ENCODE measurements around the gene MYRF. TPM values are rescaled to one million over a fixed set of nuclear protein-coding genes. Genes with fewer than 3 reads are reported as not detected.

Gene MYRF
- total and polyA plus RNA-seq, 9 of the 15 experiments (the other 6 are each of a cell fraction or from before 2014, with no cell fraction given): 2.3 to 25.8 (median 7.1) TPM

GRCh38 chr11:61837411-61838005 lies 85.1 kb downstream of the MYRF start (continued):
- no peak for TF ChIP-seq FIP1L1 (IDR thresholded peaks at IDR 0.05; ENCODE audit: low read depth, low read length, poor library complexity, severe bottlenecking)
- TF ChIP-seq RBM25 (IDR thresholded peaks at IDR 0.05; ENCODE audit: low read depth, low read length, severe bottlenecking): no peak
- TF ChIP-seq ZNF707 (CRISPR knock-in tag; conservative IDR thresholded peaks at IDR 0.05): no peak
- no peak for TF ChIP-seq ZBTB34 (CRISPR knock-in tag; IDR thresholded peaks at IDR 0.05)
- TF ChIP-seq MXD1 (CRISPR knock-in tag; IDR thresholded peaks at IDR 0.05; ENCODE audit: borderline replicate concordance, poor library complexity, severe bottlenecking): no peak
- no peak for TF ChIP-seq XRCC3 (IDR thresholded peaks at IDR 0.05)
- TF ChIP-seq FUS (optimal IDR thresholded peaks at IDR 0.05; ENCODE audit: low read depth, low read length): no peak
- TF ChIP-seq HNRNPUL1 (IDR thresholded peaks at IDR 0.05; ENCODE audit: low read length): no peak
- TF ChIP-seq SRSF3 (IDR thresholded peaks at IDR 0.05; ENCODE audit: insufficient read depth, low read length): no peak
- TF ChIP-seq TGIF2 (CRISPR knock-in tag; IDR thresholded peaks at IDR 0.05): no peak
- no peak for TF ChIP-seq KLF6 (CRISPR knock-in tag; IDR thresholded peaks at IDR 0.05; ENCODE audit: borderline replicate concordance)

MicroRNAs encoded within 50 kb of the gene (microRNA counts, 767-probe panel; counts per million panel counts)
- microRNA hsa-miR-1908 (2,789 counts per million, percentile 67 among the panel's probes with 10 or more counts), microRNA hsa-miR-611 (not detected)

Other genes with a start within 250 kb of the MYRF start
Only the 7 nearest of the 11 such genes appear.
- gene DAGLA, start 72.2 kb upstream of the MYRF start, total RNA-seq (2014; rRNA removed): 0.08 TPM in 1 of 2 replicates, not detected in the other
- gene DAGLA, start 72.2 kb upstream of the MYRF start, total RNA-seq (2014; rRNA removed; fragmentation: Illumina TruSeq; extraction: Trizol): not detected in 2 replicates
- gene DAGLA, start 72.2 kb upstream of the MYRF start, total RNA-seq (2015; rRNA removed; fragmentation: Illumina TruSeq; extraction: Trizol): 0.04 TPM in 2 replicates
- 0.13 and 0.16 TPM in 2 replicates for gene DAGLA, start 72.2 kb upstream of the MYRF start, total RNA-seq (2021)
- 0.07 TPM in 2 replicates for gene DAGLA, start 72.2 kb upstream of the MYRF start, polyA plus RNA-seq (2011; rRNA removed)
- gene DAGLA, start 72.2 kb upstream of the MYRF start, polyA plus RNA-seq (2014; fragmentation: Illumina TruSeq; extraction: Trizol): 0.04 and 0.11 TPM in 2 replicates
- not detected for gene DAGLA, start 72.2 kb upstream of the MYRF start, polyA plus RNA-seq (2014; fragmentation: Nextera tagmentation; extraction: Ambion mirVana)
- 0.03 and 0.07 TPM in 2 replicates for gene DAGLA, start 72.2 kb upstream of the MYRF start, polyA plus RNA-seq (2014; rRNA removed)
- 97.2 and 153 TPM in 2 replicates for gene TMEM258, start 40.0 kb downstream of the MYRF start, total RNA-seq (2014; rRNA removed)
- gene TMEM258, start 40.0 kb downstream of the MYRF start, total RNA-seq (2014; rRNA removed; fragmentation: Illumina TruSeq; extraction: Trizol): 227 and 239 TPM in 2 replicates
- gene TMEM258, start 40.0 kb downstream of the MYRF start, total RNA-seq (2015; rRNA removed; fragmentation: Illumina TruSeq; extraction: Trizol): 221 and 231 TPM in 2 replicates
- gene TMEM258, start 40.0 kb downstream of the MYRF start, total RNA-seq (2021): 168 and 200 TPM in 2 replicates
- gene TMEM258, start 40.0 kb downstream of the MYRF start, polyA plus RNA-seq (2011; rRNA removed): 630 and 713 TPM in 2 replicates
- gene TMEM258, start 40.0 kb downstream of the MYRF start, polyA plus RNA-seq (2014; fragmentation: Illumina TruSeq; extraction: Trizol): 213 and 256 TPM in 2 replicates
- 100 to 1,000 TPM; 794 to 856 TPM for gene TMEM258, start 40.0 kb downstream of the MYRF start, polyA plus RNA-seq (2014; fragmentation: Nextera tagmentation; extraction: Ambion mirVana)
- 199 and 268 TPM in 2 replicates for gene TMEM258, start 40.0 kb downstream of the MYRF start, polyA plus RNA-seq (2014; rRNA removed)
- gene FEN1, start 40.3 kb downstream of the MYRF start, total RNA-seq (2014; rRNA removed): 156 and 172 TPM in 2 replicates
- gene FEN1, start 40.3 kb downstream of the MYRF start, total RNA-seq (2014; rRNA removed; fragmentation: Illumina TruSeq; extraction: Trizol): 130 and 137 TPM in 2 replicates
- gene FEN1, start 40.3 kb downstream of the MYRF start, total RNA-seq (2015; rRNA removed; fragmentation: Illumina TruSeq; extraction: Trizol): 150 and 154 TPM in 2 replicates
- 140 and 150 TPM in 2 replicates for gene FEN1, start 40.3 kb downstream of the MYRF start, total RNA-seq (2021)
- gene FEN1, start 40.3 kb downstream of the MYRF start, polyA plus RNA-seq (2011; rRNA removed): 91.3 and 124 TPM in 2 replicates
- 138 and 146 TPM in 2 replicates for gene FEN1, start 40.3 kb downstream of the MYRF start, polyA plus RNA-seq (2014; fragmentation: Illumina TruSeq; extraction: Trizol)
- gene FEN1, start 40.3 kb downstream of the MYRF start, polyA plus RNA-seq (2014; fragmentation: Nextera tagmentation; extraction: Ambion mirVana): 10 to 100 TPM; 58.1 to 86.8 TPM
- gene FEN1, start 40.3 kb downstream of the MYRF start, polyA plus RNA-seq (2014; rRNA removed): 132 and 136 TPM in 2 replicates
- 250 and 292 TPM in 2 replicates for gene FADS1, start 64.4 kb downstream of the MYRF start, total RNA-seq (2014; rRNA removed)
- 367 and 390 TPM in 2 replicates for gene FADS1, start 64.4 kb downstream of the MYRF start, total RNA-seq (2014; rRNA removed; fragmentation: Illumina TruSeq; extraction: Trizol)
- gene FADS1, start 64.4 kb downstream of the MYRF start, total RNA-seq (2015; rRNA removed; fragmentation: Illumina TruSeq; extraction: Trizol): 353 and 364 TPM in 2 replicates
- 378 and 411 TPM in 2 replicates for gene FADS1, start 64.4 kb downstream of the MYRF start, total RNA-seq (2021)
- gene FADS1, start 64.4 kb downstream of the MYRF start, polyA plus RNA-seq (2011; rRNA removed): 747 and 864 TPM in 2 replicates
- gene FADS1, start 64.4 kb downstream of the MYRF start, polyA plus RNA-seq (2014; fragmentation: Illumina TruSeq; extraction: Trizol): 394 and 457 TPM in 2 replicates
- 100 to 1,000 TPM; 110 to 174 TPM for gene FADS1, start 64.4 kb downstream of the MYRF start, polyA plus RNA-seq (2014; fragmentation: Nextera tagmentation; extraction: Ambion mirVana)
- gene FADS1, start 64.4 kb downstream of the MYRF start, polyA plus RNA-seq (2014; rRNA removed): 295 and 314 TPM in 2 replicates
- gene FADS2, start 75.7 kb downstream of the MYRF start, total RNA-seq (2014; rRNA removed): 13.2 and 17.7 TPM in 2 replicates
- 14.5 and 16.2 TPM in 2 replicates for gene FADS2, start 75.7 kb downstream of the MYRF start, total RNA-seq (2014; rRNA removed; fragmentation: Illumina TruSeq; extraction: Trizol)
- gene FADS2, start 75.7 kb downstream of the MYRF start, total RNA-seq (2015; rRNA removed; fragmentation: Illumina TruSeq; extraction: Trizol): 11.5 and 12.0 TPM in 2 replicates
- 28.6 and 30.4 TPM in 2 replicates for gene FADS2, start 75.7 kb downstream of the MYRF start, total RNA-seq (2021)
- 42.8 and 57.1 TPM in 2 replicates for gene FADS2, start 75.7 kb downstream of the MYRF start, polyA plus RNA-seq (2011; rRNA removed)
- 33.9 and 39.7 TPM in 2 replicates for gene FADS2, start 75.7 kb downstream of the MYRF start, polyA plus RNA-seq (2014; fragmentation: Illumina TruSeq; extraction: Trizol)
- gene FADS2, start 75.7 kb downstream of the MYRF start, polyA plus RNA-seq (2014; fragmentation: Nextera tagmentation; extraction: Ambion mirVana): 1 to 10 TPM; 2.9 to 5.3 TPM
- 23.9 and 27.2 TPM in 2 replicates for gene FADS2, start 75.7 kb downstream of the MYRF start, polyA plus RNA-seq (2014; rRNA removed)
- gene FADS3, start 138.9 kb downstream of the MYRF start, total RNA-seq (2014; rRNA removed): 92.7 and 125 TPM in 2 replicates
- gene FADS3, start 138.9 kb downstream of the MYRF start, total RNA-seq (2014; rRNA removed; fragmentation: Illumina TruSeq; extraction: Trizol): 18.6 and 32.4 TPM in 2 replicates
- 55.1 and 55.3 TPM in 2 replicates for gene FADS3, start 138.9 kb downstream of the MYRF start, total RNA-seq (2015; rRNA removed; fragmentation: Illumina TruSeq; extraction: Trizol)
- 105 and 106 TPM in 2 replicates for gene FADS3, start 138.9 kb downstream of the MYRF start, total RNA-seq (2021)
- gene FADS3, start 138.9 kb downstream of the MYRF start, polyA plus RNA-seq (2011; rRNA removed): 148 and 226 TPM in 2 replicates
- 92.0 and 101 TPM in 2 replicates for gene FADS3, start 138.9 kb downstream of the MYRF start, polyA plus RNA-seq (2014; fragmentation: Illumina TruSeq; extraction: Trizol)
- 1 to 10 TPM in 1 of 2 experiments, under 1 TPM in 1; 0.97 to 3.3 TPM for gene FADS3, start 138.9 kb downstream of the MYRF start, polyA plus RNA-seq (2014; fragmentation: Nextera tagmentation; extraction: Ambion mirVana)
- 133 and 139 TPM in 2 replicates for gene FADS3, start 138.9 kb downstream of the MYRF start, polyA plus RNA-seq (2014; rRNA removed)
- gene RAB3IL1, start 164.9 kb downstream of the MYRF start, total RNA-seq (2014; rRNA removed): 17.6 and 19.8 TPM in 2 replicates
- gene RAB3IL1, start 164.9 kb downstream of the MYRF start, total RNA-seq (2014; rRNA removed; fragmentation: Illumina TruSeq; extraction: Trizol): 2.0 and 3.7 TPM in 2 replicates
- 8.9 and 10.3 TPM in 2 replicates for gene RAB3IL1, start 164.9 kb downstream of the MYRF start, total RNA-seq (2015; rRNA removed; fragmentation: Illumina TruSeq; extraction: Trizol)
- 42.6 and 46.2 TPM in 2 replicates for gene RAB3IL1, start 164.9 kb downstream of the MYRF start, total RNA-seq (2021)
- gene RAB3IL1, start 164.9 kb downstream of the MYRF start, polyA plus RNA-seq (2011; rRNA removed): 15.5 and 17.7 TPM in 2 replicates
- 25.1 and 31.8 TPM in 2 replicates for gene RAB3IL1, start 164.9 kb downstream of the MYRF start, polyA plus RNA-seq (2014; fragmentation: Illumina TruSeq; extraction: Trizol)
- under 1 TPM; 0.15 to 0.25 TPM for gene RAB3IL1, start 164.9 kb downstream of the MYRF start, polyA plus RNA-seq (2014; fragmentation: Nextera tagmentation; extraction: Ambion mirVana)
- gene RAB3IL1, start 164.9 kb downstream of the MYRF start, polyA plus RNA-seq (2014; rRNA removed): 28.2 and 29.7 TPM in 2 replicates

Data from K562 (cell line).